C1 segment of cervical spinal cord (tissue), 14 donors: Measurements from ENCODE around the gene ADAMTSL2.
A peak's percentile ranks its signal among the peaks of the same experiment; 100 is the strongest.

Experiments used
- DNase-seq, 14 donors: peaks; one replicate each; lab custom pipeline; 2025; lab: John Stamatoyannopoulos, UW

Gene ADAMTSL2

DNA sequence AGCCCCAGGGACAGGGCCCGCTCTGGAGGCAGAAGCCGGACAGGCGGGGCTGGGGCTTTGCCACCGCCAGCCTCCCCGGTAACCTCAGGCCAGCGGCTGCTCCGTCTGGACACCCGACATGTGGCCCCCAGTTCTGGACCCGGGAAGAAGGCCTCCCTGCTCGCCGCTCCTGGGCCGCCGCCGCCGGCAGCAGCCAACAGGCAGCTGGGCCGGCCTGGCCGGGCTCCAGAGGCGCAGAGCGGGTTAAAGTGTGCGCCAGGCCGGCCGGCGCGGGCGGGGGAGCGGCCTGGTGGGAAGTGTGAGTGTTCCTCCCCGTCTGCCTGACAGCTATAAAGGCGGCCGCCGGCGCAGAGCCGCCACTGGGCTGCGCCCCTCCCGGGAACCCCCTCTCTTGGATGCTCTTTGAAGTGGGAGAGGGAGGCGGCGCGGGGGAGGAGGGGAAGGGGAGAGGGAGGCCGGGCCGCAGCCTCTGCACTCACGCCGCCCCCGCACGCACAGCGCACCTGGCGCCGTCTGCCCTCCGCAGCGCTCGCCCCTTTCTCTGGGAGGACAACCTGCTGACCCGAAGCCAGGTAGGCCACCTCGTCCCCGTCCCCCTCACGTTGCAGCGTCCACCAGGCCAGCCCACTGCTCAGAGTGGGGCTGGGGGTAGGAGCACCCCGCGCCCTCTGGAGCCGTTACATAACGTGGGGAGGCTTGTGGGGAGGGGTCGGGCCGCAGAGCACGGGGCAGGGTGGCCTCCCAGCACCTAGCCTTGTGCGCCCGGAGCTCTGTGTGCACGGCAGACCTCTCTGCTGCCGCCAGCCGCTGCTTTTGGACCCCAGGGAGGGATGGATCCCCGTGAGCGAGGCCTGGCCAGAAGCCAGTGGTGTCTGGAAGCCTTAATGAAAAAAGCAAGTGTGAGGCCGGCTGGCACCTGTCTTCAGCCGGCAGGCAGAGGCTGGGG is at the start of gene ADAMTSL2:
Gene ADAMTSL2 (plus strand): TSS at position 359 of the 946 bp plus-strand sequence. CDS start 2,009 bp downstream, outside the sequence.
- DNase-seq: peak in 11 of 14 donors; percentile 19 to 80 (median 50)

DNA sequence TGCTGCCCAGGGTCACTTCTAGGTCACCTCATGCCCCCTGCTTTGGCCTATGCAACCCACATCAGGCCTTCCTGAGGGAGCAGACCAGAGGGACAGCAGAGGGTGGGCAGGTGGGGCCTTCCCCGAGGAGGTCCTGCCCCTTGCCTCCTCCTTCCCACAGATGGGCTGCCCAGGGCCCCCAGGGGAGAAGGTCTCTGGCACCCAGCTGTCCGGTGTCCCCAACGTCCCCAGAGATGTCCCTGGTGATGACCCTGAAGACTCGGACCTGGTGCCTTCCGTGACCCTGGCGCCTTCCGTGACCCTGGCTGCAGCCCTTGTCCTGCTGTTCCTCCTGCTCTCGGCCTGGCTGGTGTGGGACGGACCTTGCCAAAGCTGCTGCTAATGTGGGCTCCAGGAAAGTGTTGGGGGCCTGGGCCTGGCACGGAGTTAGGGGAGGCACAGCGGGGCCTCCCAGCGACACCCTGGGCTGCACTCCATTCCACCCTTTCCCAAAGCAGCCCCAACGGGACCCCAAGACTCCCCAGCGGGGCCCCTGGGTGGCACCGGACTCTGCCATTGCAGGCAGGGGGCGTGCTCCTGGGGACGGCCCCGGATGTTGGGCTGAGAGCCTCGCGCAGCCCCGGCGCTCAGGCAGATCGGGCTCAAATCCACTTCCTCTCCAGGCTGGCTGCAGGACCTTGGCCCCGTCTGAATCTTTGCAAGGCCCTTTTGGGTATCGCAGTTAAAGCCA is 48.8 kb upstream of the ADAMTSL2 start:
- DNase-seq: no peak

GRCh38 chr9:133487331-133487725 is 47.2 kb upstream of the ADAMTSL2 start:
- DNase-seq: no peak

- no peak for DNase-seq
Measured at GRCh38 chr9:133488686-133489252, 45.7 kb upstream of the ADAMTSL2 start.

DNA sequence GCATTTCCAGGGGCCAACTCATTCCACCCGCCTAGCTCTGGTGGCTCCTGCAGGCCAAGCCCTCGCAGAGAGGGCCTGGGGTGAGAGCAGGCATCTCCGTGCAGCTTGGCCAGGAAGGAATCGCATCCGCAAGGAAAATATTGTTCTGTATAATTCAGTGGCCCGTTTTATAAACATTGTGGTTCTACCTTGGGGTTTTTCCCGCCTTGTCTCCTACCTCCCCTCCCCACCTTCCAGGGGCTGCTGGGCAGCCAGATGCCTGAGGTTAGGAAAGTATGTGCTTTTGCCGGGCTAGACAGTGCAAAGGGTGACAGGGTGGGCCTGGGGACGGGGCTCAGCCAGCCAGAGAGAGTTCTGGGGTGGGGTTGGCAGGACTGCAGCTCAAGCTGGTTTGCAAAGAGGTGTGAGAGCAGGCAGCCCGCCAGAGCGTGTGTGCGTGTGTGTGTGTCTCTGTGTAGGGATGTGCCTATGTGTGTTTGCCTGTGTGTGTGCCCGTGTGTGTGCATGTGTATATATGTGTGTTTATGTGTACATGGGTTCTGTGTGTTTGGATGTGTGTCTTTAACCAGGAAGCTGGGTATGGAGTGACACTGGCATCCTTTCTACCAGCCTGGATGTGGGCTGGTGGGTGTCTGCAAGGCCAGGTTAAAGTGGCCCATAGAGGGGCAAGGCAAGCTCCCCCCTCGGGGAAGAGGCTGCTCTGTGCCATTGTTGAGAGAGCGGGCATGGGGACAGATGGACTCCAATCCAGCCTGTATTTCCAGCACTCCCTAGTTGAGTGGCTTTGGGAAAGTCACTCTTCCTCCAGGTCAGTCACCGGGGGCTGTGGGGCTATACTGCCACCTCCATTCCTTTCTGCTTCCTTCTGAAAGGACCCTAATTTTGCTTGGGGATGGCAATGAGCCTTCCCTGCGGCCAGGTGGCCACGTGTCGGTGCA is 45.0 kb upstream of the ADAMTSL2 start:
- no peak for DNase-seq

DNA sequence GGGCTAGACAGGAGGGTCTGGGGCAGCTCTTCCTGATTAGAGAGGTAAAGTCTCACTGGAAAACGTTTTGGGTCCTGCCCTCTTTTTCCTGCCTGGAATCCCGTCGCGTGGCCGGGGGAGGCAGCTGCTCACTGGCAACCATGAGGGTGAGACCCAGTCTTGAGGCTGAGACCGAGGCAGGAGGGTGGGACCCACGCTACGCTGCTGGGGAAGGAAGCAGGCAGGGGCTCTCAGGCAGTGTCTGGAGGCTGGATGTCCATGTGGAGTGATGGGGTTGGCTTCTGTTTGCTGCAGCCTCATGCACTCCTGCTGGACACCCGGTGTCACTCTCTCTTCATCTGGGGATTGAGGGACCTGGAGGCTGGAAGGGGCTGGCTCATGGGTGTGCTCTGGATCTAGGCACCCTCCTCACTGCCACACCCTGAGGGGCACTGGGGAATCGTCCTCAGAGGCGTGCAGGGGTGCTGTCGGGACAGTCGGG is 44.3 kb upstream of the ADAMTSL2 start:
- no peak for DNase-seq

DNA sequence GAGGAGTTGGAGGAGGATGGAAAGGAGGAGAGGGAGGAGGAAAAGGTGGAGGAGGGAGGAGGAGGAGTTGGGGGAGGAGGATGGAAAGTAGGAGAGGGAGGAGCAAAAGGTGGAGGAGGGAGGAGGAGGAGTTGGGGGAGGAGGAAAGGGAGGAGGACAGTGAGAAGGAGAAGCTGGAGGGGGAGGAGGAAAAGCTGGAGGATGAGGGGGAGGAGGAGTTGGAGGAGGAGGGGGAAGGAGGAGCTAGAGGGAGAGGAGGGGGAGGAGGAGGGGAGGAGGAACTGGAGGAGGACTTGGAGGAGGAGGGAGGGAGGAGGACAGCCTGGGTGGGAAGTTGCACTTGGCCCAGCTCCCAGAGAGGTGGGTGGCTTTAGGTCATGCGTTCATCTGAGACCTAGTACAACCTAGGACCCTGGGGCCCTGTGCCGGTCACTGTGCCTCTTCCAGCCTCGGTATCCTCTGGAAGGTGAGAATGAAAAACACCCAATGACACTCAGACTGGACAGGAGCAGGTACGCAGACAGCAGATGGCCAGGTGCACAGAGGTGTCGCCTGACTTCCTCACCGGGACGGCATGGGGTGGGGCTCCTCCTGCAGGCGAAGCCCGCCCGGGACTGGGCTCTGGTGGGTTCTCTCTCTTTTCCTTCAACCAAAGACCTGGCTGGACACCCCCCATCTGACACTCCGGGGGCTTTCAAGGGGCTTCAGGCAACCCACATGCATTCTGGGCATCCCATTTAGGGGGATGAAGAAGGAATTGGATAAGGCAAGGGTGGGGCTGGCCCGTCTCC is 43.4 kb upstream of the ADAMTSL2 start:
- DNase-seq: no peak

GRCh38 chr9:133491656-133491925 is 42.9 kb upstream of the ADAMTSL2 start:
- DNase-seq: no peak

- no peak for DNase-seq
Measured at GRCh38 chr9:133492061-133493021, 42.2 kb upstream of the ADAMTSL2 start.

GRCh38 chr9:133493428-133493827 is 41.1 kb upstream of the ADAMTSL2 start:
- DNase-seq: no peak

DNA sequence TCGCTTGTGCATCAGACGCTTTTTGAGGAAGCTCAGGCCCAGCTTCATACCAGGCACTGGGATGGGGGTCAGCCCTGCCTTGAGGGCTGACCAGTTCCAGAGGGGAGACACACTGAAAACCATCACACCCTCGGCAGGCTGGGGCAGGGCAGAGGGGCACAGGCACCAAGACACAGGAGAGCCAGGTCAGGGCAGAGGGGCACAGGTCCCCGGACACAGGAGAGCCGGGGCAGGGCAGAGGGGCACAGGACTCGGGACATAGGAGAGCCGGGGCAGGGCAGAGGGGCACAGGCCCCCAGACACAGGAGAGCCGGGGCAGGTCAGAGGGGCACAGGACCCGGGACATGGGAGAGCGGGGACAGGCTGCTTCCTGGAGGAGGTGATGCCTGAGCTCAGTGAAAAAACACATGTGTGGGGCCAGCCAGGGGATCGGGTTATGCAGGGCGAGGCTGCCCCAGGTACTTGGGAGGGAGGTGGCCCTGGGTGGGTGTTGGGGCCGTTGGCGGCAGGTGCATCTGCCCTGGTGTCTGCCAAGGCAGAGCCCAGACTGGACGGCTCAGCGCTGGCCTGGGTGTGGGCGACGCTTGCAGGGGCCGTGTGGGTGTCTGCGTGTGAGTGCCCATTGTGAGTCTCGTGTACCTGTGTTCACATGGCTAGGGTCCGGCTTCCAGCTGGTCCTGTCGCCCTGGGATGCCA is 40.5 kb upstream of the ADAMTSL2 start:
- no peak for DNase-seq

DNA sequence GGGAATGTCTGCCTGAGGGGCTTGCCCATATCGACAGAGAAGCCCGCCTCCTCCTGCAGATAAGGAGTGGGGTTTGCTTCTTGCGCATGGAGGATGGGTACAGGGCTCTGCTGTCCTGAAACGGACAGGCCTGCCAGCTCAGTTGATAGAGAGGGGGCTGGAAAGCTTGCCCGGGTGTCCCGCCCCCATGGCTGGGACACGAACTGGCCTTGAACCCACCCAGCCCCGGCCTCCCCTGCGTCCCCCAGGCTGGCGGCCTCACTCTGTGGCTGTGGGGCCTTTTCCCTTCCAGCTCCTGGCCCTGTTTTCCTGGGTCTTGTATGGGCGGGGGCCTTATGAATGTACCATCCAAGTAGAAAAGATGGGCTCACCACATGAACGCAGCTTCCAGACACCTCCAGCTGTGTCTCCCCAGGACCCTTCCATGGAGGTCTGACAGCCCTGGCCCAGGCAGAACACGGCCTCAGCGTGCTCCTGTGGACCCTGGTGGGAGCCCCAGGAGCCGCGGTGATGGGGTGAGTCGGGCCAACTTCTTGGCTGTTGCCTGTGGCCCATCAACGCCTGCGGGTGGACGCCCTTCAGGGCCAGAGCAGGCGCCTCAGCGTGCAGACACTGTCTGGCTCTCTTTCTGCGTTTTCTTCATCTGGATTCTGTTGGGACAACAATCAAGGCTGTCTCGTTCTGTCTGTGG is 39.7 kb upstream of the ADAMTSL2 start:
- DNase-seq: no peak

GRCh38 chr9:133495327-133496293 is 38.9 kb upstream of the ADAMTSL2 start:
- DNase-seq: no peak

- no peak for DNase-seq
Measured at GRCh38 chr9:133496861-133497842, 37.4 kb upstream of the ADAMTSL2 start.

- no peak for DNase-seq
Measured at GRCh38 chr9:133499132-133499891, 35.2 kb upstream of the ADAMTSL2 start.
